IMR-90 (cell line): ENCODE data around the gene ETV4.

ENCODE experiments used
- BHLHE40 ChIP-seq: fragments of 150-350 bp; IDR thresholded peaks from 2 replicates; pipeline ENCODE4 v1.6.1; 2016; ENCODE audit warnings: mild to moderate bottlenecking, low read depth, low read length
- CEBPB ChIP-seq: IDR thresholded peaks from 2 replicates; pipeline ENCODE4 v1.6.1; 2012; ENCODE audit warnings: low read depth, low read length, improper control_type of control experiment
- ELK1 ChIP-seq: fragments of 150-350 bp; IDR thresholded peaks from 2 replicates; pipeline ENCODE4 v1.6.1; 2016; ENCODE audit warnings: low read depth, mild to moderate bottlenecking, low read length, moderate library complexity, borderline replicate concordance
- FOS ChIP-seq: fragments of 150-350 bp; IDR thresholded peaks from 2 replicates; pipeline ENCODE4 v1.6.1; 2016; ENCODE audit warnings: low read depth, low read length
- MAFK ChIP-seq: IDR thresholded peaks from 2 replicates; pipeline ENCODE4 v1.6.1; 2012; ENCODE audit warnings: low read depth, low read length, improper control_type of control experiment
- MAZ ChIP-seq: IDR thresholded peaks from 2 replicates; pipeline ENCODE4 v1.6.1; 2012; ENCODE audit warnings: low read depth, mild to moderate bottlenecking, low read length, improper control_type of control experiment, moderate library complexity, borderline replicate concordance
- POLR2A ChIP-seq: IDR thresholded peaks from 2 replicates; pipeline ENCODE4 v1.6.1; 2012; ENCODE audit warnings: mild to moderate bottlenecking, low read depth, low read length
- RAD21 ChIP-seq: IDR thresholded peaks from 2 replicates; pipeline ENCODE4 v1.6.1; 2012; ENCODE audit warnings: low read length, improper control_type of control experiment
- RCOR1 ChIP-seq: IDR thresholded peaks from 2 replicates; pipeline ENCODE4 v1.6.1; 2012; ENCODE audit warnings: mild to moderate bottlenecking, low read length, improper control_type of control experiment; ENCODE audit not compliant: insufficient replicate concordance
- RFX5 ChIP-seq: IDR thresholded peaks from 2 replicates; pipeline ENCODE4 v1.8.0; 2012; ENCODE audit warnings: low read depth, mild to moderate bottlenecking, low read length, moderate library complexity
- SMC3 ChIP-seq: fragments of 150-350 bp; IDR thresholded peaks from 2 replicates; pipeline ENCODE4 v1.6.1; 2016; ENCODE audit warnings: low read depth, mild to moderate bottlenecking, antibody characterized with exemption, low read length, moderate library complexity
- TF ChIP-seq, protein P1 (sequence below): conservative IDR thresholded peaks from 2 replicates; pipeline ENCODE4 v1.5.1; 2012; ENCODE audit warnings: mild to moderate bottlenecking, low read depth, low read length, improper control_type of control experiment
- TF ChIP-seq, protein P2 (sequence below): fragments of 150-350 bp; IDR thresholded peaks from 2 replicates; pipeline ENCODE4 v1.6.1; 2017; ENCODE audit warnings: mild to moderate bottlenecking, antibody characterized with exemption, low read length, low read depth

- TF ChIP-seq, protein P1, sequence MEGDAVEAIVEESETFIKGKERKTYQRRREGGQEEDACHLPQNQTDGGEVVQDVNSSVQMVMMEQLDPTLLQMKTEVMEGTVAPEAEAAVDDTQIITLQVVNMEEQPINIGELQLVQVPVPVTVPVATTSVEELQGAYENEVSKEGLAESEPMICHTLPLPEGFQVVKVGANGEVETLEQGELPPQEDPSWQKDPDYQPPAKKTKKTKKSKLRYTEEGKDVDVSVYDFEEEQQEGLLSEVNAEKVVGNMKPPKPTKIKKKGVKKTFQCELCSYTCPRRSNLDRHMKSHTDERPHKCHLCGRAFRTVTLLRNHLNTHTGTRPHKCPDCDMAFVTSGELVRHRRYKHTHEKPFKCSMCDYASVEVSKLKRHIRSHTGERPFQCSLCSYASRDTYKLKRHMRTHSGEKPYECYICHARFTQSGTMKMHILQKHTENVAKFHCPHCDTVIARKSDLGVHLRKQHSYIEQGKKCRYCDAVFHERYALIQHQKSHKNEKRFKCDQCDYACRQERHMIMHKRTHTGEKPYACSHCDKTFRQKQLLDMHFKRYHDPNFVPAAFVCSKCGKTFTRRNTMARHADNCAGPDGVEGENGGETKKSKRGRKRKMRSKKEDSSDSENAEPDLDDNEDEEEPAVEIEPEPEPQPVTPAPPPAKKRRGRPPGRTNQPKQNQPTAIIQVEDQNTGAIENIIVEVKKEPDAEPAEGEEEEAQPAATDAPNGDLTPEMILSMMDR: no peak
- TF ChIP-seq POLR2A (no peak), MAZ (no peak), CEBPB (no peak), SMC3 (no peak), FOS (no peak), RAD21 (no peak), RFX5 (no peak), RCOR1 (no peak), MAFK (no peak), BHLHE40 (no peak), ELK1 (no peak)
- TF ChIP-seq, protein P2, sequence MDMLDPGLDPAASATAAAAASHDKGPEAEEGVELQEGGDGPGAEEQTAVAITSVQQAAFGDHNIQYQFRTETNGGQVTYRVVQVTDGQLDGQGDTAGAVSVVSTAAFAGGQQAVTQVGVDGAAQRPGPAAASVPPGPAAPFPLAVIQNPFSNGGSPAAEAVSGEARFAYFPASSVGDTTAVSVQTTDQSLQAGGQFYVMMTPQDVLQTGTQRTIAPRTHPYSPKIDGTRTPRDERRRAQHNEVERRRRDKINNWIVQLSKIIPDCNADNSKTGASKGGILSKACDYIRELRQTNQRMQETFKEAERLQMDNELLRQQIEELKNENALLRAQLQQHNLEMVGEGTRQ: no peak
Measured at GRCh38 chr17:43528319-43528987, 17.7 kb downstream of the ETV4 start.
